Measurements from ENCODE around the gene CCDC192.
A peak's percentile ranks its signal among the peaks of the same experiment; 100 is the strongest.

Gene CCDC192

GRCh38 chr5:127922603-127923002, 219.4 kb downstream of the CCDC192 start:
- DNase-seq (ENCODE audit: low read depth, low spot score) = no peak

- DNase-seq (ENCODE audit: low read depth, low spot score) = no peak
Observed at GRCh38 chr5:127923804-127924570, 220.8 kb downstream of the CCDC192 start.

GRCh38 chr5:127924606-127925005, 221.4 kb downstream of the CCDC192 start:
- no peak for DNase-seq (ENCODE audit: low read depth, low spot score)

- DNase-seq (ENCODE audit: low read depth, low spot score) = no peak
Observed at GRCh38 chr5:127925916-127926315, 222.7 kb downstream of the CCDC192 start.

- no peak for DNase-seq (ENCODE audit: low read depth, low spot score)
Observed at GRCh38 chr5:127926974-127927373, 223.8 kb downstream of the CCDC192 start.

- no peak for DNase-seq (ENCODE audit: low read depth, low spot score)
Observed at GRCh38 chr5:127928053-127928452, 224.9 kb downstream of the CCDC192 start.

GRCh38 chr5:127930311-127930710, 227.1 kb downstream of the CCDC192 start:
- no peak for DNase-seq (ENCODE audit: low read depth, low spot score)

- no peak for DNase-seq (ENCODE audit: low read depth, low spot score)
Observed at GRCh38 chr5:127931396-127931795, 228.2 kb downstream of the CCDC192 start.

- DNase-seq (ENCODE audit: low read depth, low spot score) = no peak
Observed at GRCh38 chr5:127933348-127933747, 230.2 kb downstream of the CCDC192 start.

- DNase-seq (ENCODE audit: low read depth, low spot score) = no peak
Observed at GRCh38 chr5:127934791-127935256, 231.6 kb downstream of the CCDC192 start.

- DNase-seq (ENCODE audit: low read depth, low spot score) = no peak
Observed at GRCh38 chr5:127935398-127935797, 232.2 kb downstream of the CCDC192 start.

- no peak for DNase-seq (ENCODE audit: low read depth, low spot score)
Observed at GRCh38 chr5:127936439-127936972, 233.3 kb downstream of the CCDC192 start.

- no peak for DNase-seq (ENCODE audit: low read depth, low spot score)
Observed at GRCh38 chr5:127938746-127939145, 235.6 kb downstream of the CCDC192 start.

- DNase-seq (ENCODE audit: low read depth, low spot score) = no peak
Observed at GRCh38 chr5:127940854-127941253, 237.7 kb downstream of the CCDC192 start.

- DNase-seq (ENCODE audit: low read depth, low spot score) = no peak
Observed at GRCh38 chr5:127941646-127942045, 238.5 kb downstream of the CCDC192 start.

GRCh38 chr5:127942246-127943060, 239.3 kb downstream of the CCDC192 start:
- DNase-seq (ENCODE audit: low read depth, low spot score) = no peak

- no peak for DNase-seq (ENCODE audit: low read depth, low spot score)
Observed at GRCh38 chr5:127943061-127943371, 239.8 kb downstream of the CCDC192 start.

- no peak for DNase-seq (ENCODE audit: low read depth, low spot score)
Observed at GRCh38 chr5:127944125-127944524, 240.9 kb downstream of the CCDC192 start.

GRCh38 chr5:127947941-127948340, 244.8 kb downstream of the CCDC192 start:
- no peak for DNase-seq (ENCODE audit: low read depth, low spot score)

- no peak for DNase-seq (ENCODE audit: low read depth, low spot score)
Observed at GRCh38 chr5:127950707-127951391, 247.7 kb downstream of the CCDC192 start.

- no peak for DNase-seq (ENCODE audit: low read depth, low spot score)
Observed at GRCh38 chr5:127951791-127952190, 248.6 kb downstream of the CCDC192 start.

- peak; percentile 76 for DNase-seq (ENCODE audit: low read depth, low spot score)
Observed at GRCh38 chr5:127957183-127957582, 254.0 kb downstream of the CCDC192 start.
